Measurements from ENCODE around the gene CRADD. TPM values are rescaled to one million over a fixed set of nuclear protein-coding genes. Genes with fewer than 3 reads are reported as not detected.
"Not testable (repeated sequence)": the region's sequence is repeated elsewhere in the genome, so short reads cannot be mapped to it uniquely, and the experiment has no call there.

CRADD gene
- polyA plus RNA-seq (ENCODE audit: insufficient read length in 4 of 4): 10 to 100 TPM; 11.3 to 16.2 (median 14.2) TPM

GRCh38 chr12:93677195-93678064 lies at the start of gene CRADD:
Gene CRADD, plus strand, starts transcription at chr12:93677375.
- peak; percentile 91 to 99 (median 98) for DNase-seq (ENCODE audit: low read depth in 4 of 4, low spot score in 3 of 4)

- DNase-seq (ENCODE audit: low read depth in 4 of 4, low spot score in 3 of 4): no peak
Measured at GRCh38 chr12:93632383-93632782, 44.8 kb upstream of the CRADD start.

DNA sequence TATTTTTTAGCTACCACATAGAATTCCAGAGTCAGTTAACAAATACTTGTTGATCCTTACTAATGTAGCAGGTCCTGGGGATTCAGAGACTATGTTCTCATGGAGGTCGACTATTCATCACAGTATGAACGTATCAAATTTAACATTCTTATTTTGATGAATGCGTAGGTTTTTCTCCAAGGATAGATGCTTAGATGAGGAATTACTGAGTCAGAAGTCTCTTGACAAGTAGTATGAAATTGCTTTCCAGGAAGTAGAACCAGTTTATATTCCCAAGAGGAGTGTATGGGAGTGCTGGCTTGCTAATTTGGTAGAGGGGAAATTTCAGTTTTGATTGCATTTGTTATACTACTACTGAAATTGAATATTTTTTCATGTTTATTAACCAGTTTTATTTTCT lies 42.8 kb upstream of the CRADD start:
- DNase-seq (ENCODE audit: low read depth in 4 of 4, low spot score in 3 of 4): no peak

DNA sequence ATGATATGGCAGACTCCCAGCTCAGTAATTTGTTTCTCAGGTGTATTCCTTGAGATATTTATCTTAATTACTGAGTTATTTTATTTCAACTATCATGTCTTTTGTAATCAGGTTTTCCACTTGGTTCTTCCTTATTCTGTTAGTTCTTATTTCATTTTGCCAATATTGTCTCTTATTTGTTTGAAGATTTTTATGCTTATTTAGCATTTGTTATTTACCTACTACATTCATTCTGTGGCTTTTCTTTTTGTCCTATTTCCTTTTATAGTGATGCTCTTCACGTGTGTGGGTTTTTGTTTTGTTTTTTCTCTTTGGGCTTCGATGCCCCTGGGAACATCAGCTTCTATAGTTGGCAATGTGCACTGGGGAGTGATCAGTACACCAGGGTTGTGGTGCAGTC lies 40.5 kb upstream of the CRADD start:
- no peak for DNase-seq (ENCODE audit: low read depth in 4 of 4, low spot score in 3 of 4)

DNA sequence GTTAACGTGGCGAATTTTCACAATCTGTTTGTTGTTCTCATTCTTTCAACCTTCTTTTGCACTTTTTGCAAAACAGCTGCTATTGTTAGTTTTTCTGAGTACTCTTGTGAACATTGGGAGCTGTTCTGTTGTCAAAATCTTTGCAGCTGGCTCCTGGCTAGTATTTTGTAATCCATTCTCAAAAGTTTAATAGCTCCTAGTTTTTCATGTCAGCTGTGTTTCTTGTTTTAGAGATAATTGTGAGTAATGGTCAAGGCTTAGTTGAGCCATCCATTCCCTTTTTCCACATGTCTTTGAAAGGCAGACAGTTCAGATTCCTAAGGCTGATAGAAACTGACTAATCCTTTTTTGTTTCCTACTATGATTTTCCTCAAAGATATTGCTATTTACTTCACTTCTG lies 39.1 kb upstream of the CRADD start:
- DNase-seq (ENCODE audit: low read depth in 4 of 4, low spot score in 3 of 4): no peak

GRCh38 chr12:93638954-93639353 lies 38.2 kb upstream of the CRADD start:
- DNase-seq (ENCODE audit: low read depth in 4 of 4, low spot score in 3 of 4): peak in 2 of 4 donors; percentile 5 to 10

GRCh38 chr12:93639406-93639805 lies 37.8 kb upstream of the CRADD start:
- no peak for DNase-seq (ENCODE audit: low read depth in 4 of 4, low spot score in 3 of 4)

- not testable (repeated sequence) for DNase-seq (ENCODE audit: low read depth in 4 of 4, low spot score in 3 of 4)
Measured at GRCh38 chr12:93641380-93641779, 35.8 kb upstream of the CRADD start.

DNA sequence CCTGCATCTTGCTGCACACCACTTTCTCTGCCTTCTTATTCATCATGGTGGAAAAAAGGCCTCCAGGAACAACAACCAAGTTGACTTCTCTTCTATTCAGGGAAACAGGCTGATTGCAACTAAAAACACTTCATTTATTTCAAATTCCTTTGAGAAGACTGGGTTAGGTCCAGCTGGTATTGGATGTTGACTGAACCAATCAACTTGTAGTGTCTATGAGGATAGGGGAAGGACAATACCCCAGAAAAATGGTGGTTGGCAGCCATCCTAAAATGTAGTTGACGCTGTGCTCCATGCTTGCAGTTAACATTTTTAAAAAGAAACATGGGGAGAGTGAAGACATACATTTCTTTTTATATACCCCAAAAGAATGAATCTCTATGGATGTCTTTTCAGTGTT lies 34.4 kb upstream of the CRADD start:
- no peak for DNase-seq (ENCODE audit: low read depth in 4 of 4, low spot score in 3 of 4)

DNA sequence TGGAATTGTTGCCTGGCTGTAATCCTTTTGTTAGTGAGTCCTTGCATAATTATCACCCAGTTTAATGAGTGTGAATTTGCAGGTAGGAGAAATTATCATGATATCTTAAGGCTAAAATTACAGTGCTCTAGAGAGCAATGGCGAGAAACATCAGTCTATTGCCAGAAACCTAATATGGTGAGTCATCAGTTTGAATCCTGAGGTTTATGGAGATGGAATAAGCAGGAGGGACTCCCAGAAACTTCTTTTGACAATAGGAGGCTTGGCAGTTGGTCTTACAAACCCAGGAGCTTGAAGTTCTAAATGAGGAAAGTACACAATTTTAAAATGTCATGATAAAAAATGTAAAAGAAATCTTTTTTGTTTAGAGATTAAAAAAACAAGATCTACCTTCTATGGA lies 31.5 kb upstream of the CRADD start:
- DNase-seq (ENCODE audit: low read depth in 4 of 4, low spot score in 3 of 4): no peak

DNA sequence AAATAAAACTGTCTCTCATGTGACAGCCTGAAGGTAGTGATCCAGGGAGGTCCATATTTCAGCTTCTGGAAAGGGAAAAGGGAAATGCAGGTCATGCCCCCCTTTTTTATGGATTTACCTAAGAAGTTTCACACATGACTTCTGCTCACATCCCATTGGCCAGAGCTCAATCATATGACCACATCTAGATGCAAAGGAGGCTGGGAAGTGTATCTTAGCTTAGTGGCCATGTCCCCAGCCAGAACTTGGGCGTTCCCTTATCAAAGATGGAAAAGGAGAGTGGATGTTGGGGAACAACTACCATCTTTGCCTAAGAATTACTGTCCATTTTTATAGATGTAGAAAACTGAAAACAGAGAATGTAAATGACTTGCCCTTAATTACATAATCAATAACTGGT lies 26.5 kb upstream of the CRADD start:
- DNase-seq (ENCODE audit: low read depth in 4 of 4, low spot score in 3 of 4): no peak

GRCh38 chr12:93653079-93653478 lies 24.1 kb upstream of the CRADD start:
- DNase-seq (ENCODE audit: low read depth in 4 of 4, low spot score in 3 of 4): no peak

- DNase-seq (ENCODE audit: low read depth in 4 of 4, low spot score in 3 of 4): no peak
Measured at GRCh38 chr12:93653712-93654111, 23.5 kb upstream of the CRADD start.

DNA sequence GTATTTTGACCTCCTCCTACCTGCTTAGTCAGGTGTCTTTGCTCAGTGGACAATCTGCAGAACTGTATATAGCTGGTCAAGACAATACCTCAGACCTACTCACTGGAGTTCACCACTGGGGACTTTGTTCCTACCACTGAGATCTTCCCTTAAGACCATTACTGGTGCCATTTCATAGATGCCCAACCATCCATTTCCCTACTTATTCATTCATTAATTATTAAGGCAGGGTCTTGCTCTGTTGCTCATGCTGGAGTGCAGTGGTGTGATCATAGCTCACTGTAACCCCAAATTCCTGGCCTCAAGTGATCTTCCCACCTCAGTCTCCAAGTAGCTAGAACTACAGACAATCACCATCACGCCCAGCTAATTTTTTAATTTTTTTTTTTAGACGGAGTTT lies 22.8 kb upstream of the CRADD start:
- no peak for DNase-seq (ENCODE audit: low read depth in 4 of 4, low spot score in 3 of 4)

DNA sequence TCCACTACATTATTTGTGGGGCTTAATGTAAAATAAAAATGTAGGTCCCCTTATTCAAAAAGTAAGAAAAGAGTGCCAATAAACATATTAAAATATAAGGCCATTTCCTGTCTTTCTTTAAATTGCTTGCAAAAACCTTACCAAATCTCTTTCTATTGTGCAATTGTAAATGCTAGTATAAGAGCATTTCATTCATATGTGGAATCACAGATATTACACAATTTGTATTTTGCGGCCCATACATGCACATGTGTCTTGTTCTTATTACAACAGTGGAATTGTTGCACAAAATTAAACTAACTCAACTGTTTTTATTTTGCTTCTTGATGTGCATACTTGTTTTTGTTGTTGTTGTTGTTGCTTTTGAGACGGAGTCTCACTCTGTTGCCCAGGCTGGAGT lies 20.1 kb upstream of the CRADD start:
- no peak for DNase-seq (ENCODE audit: low read depth in 4 of 4, low spot score in 3 of 4)

DNA sequence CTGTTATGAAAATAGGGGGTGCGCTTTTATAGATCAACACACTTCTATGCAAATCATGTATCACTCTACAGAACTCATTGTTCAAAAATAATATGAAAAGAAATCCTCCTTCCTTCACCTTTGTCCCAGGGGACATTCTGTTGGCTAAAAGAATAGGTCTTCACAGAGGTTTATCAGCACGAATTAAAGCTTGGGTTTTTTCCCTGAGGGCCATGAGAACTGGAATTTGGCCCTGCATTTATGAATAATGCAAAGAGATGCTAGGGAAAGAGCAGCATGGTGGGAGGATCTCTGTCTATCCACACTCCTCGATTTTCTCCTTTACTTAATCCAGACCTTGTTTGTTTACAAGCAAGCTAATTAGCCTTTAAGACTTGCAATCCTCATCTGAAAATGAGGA lies 16.2 kb upstream of the CRADD start:
- no peak for DNase-seq (ENCODE audit: low read depth in 4 of 4, low spot score in 3 of 4)

DNA sequence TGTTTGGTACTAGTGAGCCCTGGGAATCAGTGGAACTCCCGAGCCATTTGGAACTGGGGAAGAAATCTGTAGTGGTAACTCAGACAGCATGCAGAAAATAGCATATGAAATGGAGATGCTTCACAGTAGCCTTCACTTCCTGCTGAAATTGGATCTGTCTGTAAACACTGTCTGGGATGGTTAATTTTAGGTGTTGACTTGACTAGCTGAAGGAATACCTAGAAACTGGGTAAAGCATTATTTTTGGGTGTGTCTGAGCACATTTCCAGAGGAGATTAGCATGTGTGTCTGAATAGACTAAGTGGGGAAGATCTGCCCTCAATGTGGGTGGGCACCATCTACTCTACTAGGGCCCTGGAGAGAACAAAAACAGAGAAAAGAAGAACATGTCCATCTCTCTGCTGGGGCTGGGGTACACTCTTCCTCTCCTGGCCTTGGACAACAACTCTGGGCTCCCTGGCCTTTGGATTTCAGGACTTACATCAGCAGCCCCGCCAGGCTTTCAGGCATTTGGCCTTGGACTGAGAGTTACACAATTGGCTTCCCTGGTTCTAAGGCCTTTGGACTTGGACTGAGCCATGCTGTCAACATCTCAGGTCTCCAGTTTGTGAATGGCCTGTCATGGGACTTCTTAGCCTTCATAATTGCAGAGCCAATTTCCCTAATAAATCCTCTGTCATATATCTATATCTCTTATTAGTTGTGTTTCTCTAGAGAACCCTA lies 14.0 kb upstream of the CRADD start:
- no peak for DNase-seq (ENCODE audit: low read depth in 4 of 4, low spot score in 3 of 4)

DNA sequence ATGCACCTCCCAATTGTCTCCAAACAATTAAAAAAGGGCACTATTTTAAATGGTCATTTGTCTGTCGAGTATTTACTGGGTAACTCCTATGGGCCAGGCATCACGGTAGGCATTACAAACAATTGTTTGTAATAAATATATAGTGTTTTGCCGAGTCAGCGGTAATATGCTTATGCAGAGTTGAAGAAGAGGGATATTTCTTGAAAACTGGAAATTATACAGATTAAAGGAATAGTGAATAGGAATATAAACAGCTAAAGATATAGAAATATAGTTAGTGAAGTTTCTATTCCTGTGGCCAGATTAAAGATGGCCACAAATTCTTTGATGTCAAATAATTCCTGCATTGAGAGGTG lies 13.5 kb upstream of the CRADD start:
- no peak for DNase-seq (ENCODE audit: low read depth in 4 of 4, low spot score in 3 of 4)

DNA sequence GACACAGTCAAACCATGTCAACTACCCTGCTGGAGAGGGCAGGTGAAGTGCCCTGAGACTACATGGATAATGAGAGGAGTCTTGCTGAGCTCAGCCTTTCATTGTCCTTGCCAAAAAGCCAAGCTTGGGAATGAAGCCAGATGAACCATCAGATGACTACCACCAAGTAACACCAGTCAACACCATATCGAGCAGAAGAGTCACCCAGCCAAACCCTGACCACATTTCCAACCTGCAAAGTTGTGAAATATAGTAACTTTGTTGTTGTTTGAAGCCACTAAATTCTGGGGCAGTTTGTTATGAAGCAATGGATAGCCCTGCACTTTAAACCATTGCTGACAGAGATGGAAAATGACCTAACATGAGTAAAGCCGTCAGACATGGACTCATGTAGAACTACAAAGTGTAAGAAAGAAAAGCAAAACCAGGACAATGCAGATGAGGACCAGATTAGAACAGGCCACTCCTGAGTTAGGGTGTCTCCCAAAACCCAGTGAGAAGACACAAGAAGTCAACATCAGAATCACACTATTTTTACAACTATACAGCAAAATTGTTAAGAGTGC lies 12.5 kb upstream of the CRADD start:
- no peak for DNase-seq (ENCODE audit: low read depth in 4 of 4, low spot score in 3 of 4)

- no peak for DNase-seq (ENCODE audit: low read depth in 4 of 4, low spot score in 3 of 4)
Measured at GRCh38 chr12:93667672-93668071, 9.5 kb upstream of the CRADD start.

DNA sequence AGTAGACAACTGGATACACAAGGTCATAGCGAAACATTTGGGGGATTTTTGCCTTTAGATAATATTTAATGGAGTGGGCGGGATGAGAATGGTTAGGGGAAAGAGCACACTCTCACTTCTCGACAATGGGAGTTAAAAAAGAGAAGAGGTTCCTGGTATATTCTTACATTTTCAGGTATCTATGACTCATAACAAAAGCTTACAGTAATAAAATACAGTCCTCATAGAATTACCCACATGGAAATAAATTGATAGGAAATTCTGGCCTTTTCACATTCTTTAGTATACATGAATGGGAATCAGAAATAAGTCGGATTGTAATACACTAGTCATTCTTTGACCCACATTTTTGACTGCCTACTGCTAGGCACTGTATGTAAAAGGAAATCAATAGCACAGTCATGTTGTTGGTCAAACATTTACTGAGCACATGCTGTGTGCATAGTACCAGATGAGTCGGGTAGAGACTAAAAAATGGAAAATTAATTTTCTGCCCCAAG lies 8.2 kb upstream of the CRADD start:
- no peak for DNase-seq (ENCODE audit: low read depth in 4 of 4, low spot score in 3 of 4)

GRCh38 chr12:93669452-93669851 lies 7.7 kb upstream of the CRADD start:
- no peak for DNase-seq (ENCODE audit: low read depth in 4 of 4, low spot score in 3 of 4)
